ENCODE data around the gene UQCC3. TPM values are rescaled to one million over a fixed set of nuclear protein-coding genes. Genes with fewer than 3 reads are reported as not detected.

UQCC3 gene
- total RNA-seq, 1 donor from 2014 or later, result 9.4 TPM

- peak overlapping the region; percentile 12 for H3K27ac Mint-ChIP-seq
- no peaks in the 10 kb centered on the region for H3K9me3 Mint-ChIP-seq
- DNase-seq, result no peak
- POLR2A ChIA-PET, result interaction anchor here (0.6 to 5.8 kb wide), 11 partner anchors 9 to 188 kb away, joined by 3 to 130 read pairs (median 7); partner anchors contain the start of genes B3GAT3, C11orf98, CSKMT and INTS5
- H3K27me3 Mint-ChIP-seq, result no peaks in the 10 kb centered on the region
- TF ChIP-seq CTCF (IDR thresholded peaks at IDR 0.05), result no peak
- no peak for ATAC-seq (ENCODE audit: low read depth)
- H3K36me3 Mint-ChIP-seq (ENCODE audit: low read depth), result peaks cover 35% of the 10 kb centered on the region
- CTCF ChIA-PET, result no interaction called here
- intact Hi-C loops (cut with micrococcal nuclease), result no loop called here
- peak overlapping the region; percentile 32 for H3K4me3 Mint-ChIP-seq
- peaks cover 36% of the 10 kb centered on the region for H3K4me1 Mint-ChIP-seq
Measured at GRCh38 chr11:62644220-62644619, 27.3 kb upstream of the UQCC3 start.

- ATAC-seq (ENCODE audit: low read depth), result no peak
- DNase-seq, result no peak
- no peak for TF ChIP-seq CTCF (IDR thresholded peaks at IDR 0.05)
- CTCF ChIA-PET, result interaction anchor here (1.4 kb wide), 1 partner anchor 221 kb away, joined by 3 read pairs; no protein-coding TSS in a partner anchor
- no peaks in the 10 kb centered on the region for H3K9me3 Mint-ChIP-seq
- H3K4me1 Mint-ChIP-seq, result peaks cover 36% of the 10 kb centered on the region
- intact Hi-C loops (cut with micrococcal nuclease), result no loop called here
- H3K27me3 Mint-ChIP-seq, result no peaks in the 10 kb centered on the region
- peak overlapping the region; percentile 93 for H3K4me3 Mint-ChIP-seq
- H3K27ac Mint-ChIP-seq, result peak overlapping the region; percentile 86
- peaks cover 37% of the 10 kb centered on the region for H3K36me3 Mint-ChIP-seq (ENCODE audit: low read depth)
- POLR2A ChIA-PET, result interaction anchor here (0.7 to 5.8 kb wide), 17 partner anchors 9 to 236 kb away, joined by 3 to 130 read pairs (median 12); partner anchors contain the start of genes B3GAT3, BSCL2, C11orf98 and CSKMT
Measured at GRCh38 chr11:62645671-62645945, 25.9 kb upstream of the UQCC3 start.

- no peak for TF ChIP-seq CTCF (IDR thresholded peaks at IDR 0.05)
- Mint-ChIP-seq H3K4me3 (peak within 1 kb of the TSS; percentile 93), H3K27ac (peak within 1 kb of the TSS; percentile 86), H3K4me1 (peaks cover 34% of the 10 kb centered on the region), H3K9me3 (no peaks in the 10 kb centered on the region), H3K27me3 (no peaks in the 10 kb centered on the region), H3K36me3 (ENCODE audit: low read depth) (peaks cover 36% of the 10 kb centered on the region)
- intact Hi-C loops (cut with micrococcal nuclease), result loop anchor here (1.0 to 2.0 kb wide), 8 partner anchors 19 to 210 kb away; partner anchors contain the start of genes C11orf98, CSKMT, EML3 and HNRNPUL2
- CTCF ChIA-PET, result interaction anchor here (0.9 to 1.4 kb wide), 3 partner anchors 9 to 221 kb away, joined by 3 read pairs; no protein-coding TSS in a partner anchor
- DNase-seq, result peak; percentile 89
- ATAC-seq (ENCODE audit: low read depth), result peak; percentile 99
- POLR2A ChIA-PET, result interaction anchor here (0.5 to 5.8 kb wide), 38 partner anchors 8 to 1241 kb away, joined by 3 to 130 read pairs (median 4); partner anchors contain the start of genes AHNAK, B3GAT3, BSCL2 and C11orf98
Measured at GRCh38 chr11:62645946-62646824, 25.3 kb upstream of the UQCC3 start, which contains the start of gene GANAB. TSS of gene GANAB (minus strand) at chr11:62646613. CDS start at chr11:62646599, 14 bp downstream.

- intact Hi-C loops (cut with micrococcal nuclease), result loop anchor here (1.0 to 2.0 kb wide), 8 partner anchors 18 to 209 kb away; partner anchors contain the start of genes C11orf98, CSKMT, EML3 and HNRNPUL2
- POLR2A ChIA-PET, result interaction anchor here (0.5 to 5.8 kb wide), 32 partner anchors 10 to 1242 kb away, joined by 3 to 130 read pairs (median 6); partner anchors contain the start of genes AHNAK, B3GAT3, C11orf98 and CSKMT
- ATAC-seq (ENCODE audit: low read depth) (no peak), DNase-seq (no peak)
- no peaks in the 10 kb centered on the region for H3K27me3 Mint-ChIP-seq
- no peaks in the 10 kb centered on the region for H3K9me3 Mint-ChIP-seq
- no peak for TF ChIP-seq CTCF (IDR thresholded peaks at IDR 0.05)
- peak overlapping the region; percentile 86 for H3K27ac Mint-ChIP-seq
- peak overlapping the region; percentile 93 for H3K4me3 Mint-ChIP-seq
- CTCF ChIA-PET, result interaction anchor here (0.9 to 1.4 kb wide), 3 partner anchors 9 to 222 kb away, joined by 3 read pairs; no protein-coding TSS in a partner anchor
- H3K4me1 Mint-ChIP-seq, result peaks cover 34% of the 10 kb centered on the region
- H3K36me3 Mint-ChIP-seq (ENCODE audit: low read depth), result peaks cover 36% of the 10 kb centered on the region
Measured at GRCh38 chr11:62646825-62647608, 24.5 kb upstream of the UQCC3 start.
